ENCODE measurements around the gene PCDHB16. TPM values are rescaled to one million over a fixed set of nuclear protein-coding genes. Genes with fewer than 3 reads are reported as not detected.
"Not testable (repeated sequence)": the region's sequence is repeated elsewhere in the genome, so short reads cannot be mapped to it uniquely, and the experiment has no call there.

The PCDHB16 gene
- polyA plus RNA-seq (2013), result not detected

DNA sequence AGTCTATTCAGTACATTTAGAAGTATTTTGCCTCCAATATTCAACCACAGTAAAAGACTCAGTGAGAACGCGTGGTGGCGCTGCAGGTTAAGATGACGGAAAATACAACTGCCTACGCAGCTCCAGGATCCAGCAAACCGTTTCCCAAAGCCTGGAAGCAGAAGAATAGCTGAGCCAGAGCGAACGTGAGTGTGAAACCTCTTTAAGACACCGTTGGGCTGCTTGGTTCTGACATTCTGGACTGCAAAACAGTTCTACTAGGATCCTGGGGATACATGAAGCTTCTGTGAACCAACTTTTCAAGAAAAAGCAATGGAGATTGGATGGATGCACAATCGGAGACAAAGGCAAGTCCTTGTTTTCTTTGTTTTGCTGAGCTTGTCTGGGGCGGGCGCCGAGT, at the start of gene PCDHB16:
PCDHB16 (plus strand) TSS at position 140 of the 400 bp plus-strand sequence; CDS start at position 313, 173 bp downstream.
- WGBS (ENCODE audit: insufficient coverage), result 15% methylated on average over 11 of the region's 13 CpGs
- no peak within 1 kb of the TSS for H3K4me3 ChIP-seq (ENCODE audit: control insufficient read depth in 1 of 7, extremely low read depth in 1 of 7, insufficient read depth in 4 of 7, low read depth in 2 of 7, low read length in 6 of 7)
- peaks cover 4 to 37% (median 30%) of the 10 kb centered on the region in 5 experiments for H3K9me3 ChIP-seq (ENCODE audit: control extremely low read depth in 1 of 5, control insufficient read depth in 4 of 5, insufficient read depth in 2 of 5, low read depth in 1 of 5, low read length in 4 of 5)
- no peak for DNase-seq
- no peaks in the 10 kb centered on the region for H3K4me1 ChIP-seq (ENCODE audit: control extremely low read depth in 1 of 4, control insufficient read depth in 4 of 4, insufficient read depth in 4 of 4, low read length in 3 of 4)
- H3K27me3 ChIP-seq (replicated peaks in 2 of 5; ENCODE audit: control insufficient read depth in 4 of 5, insufficient read depth in 5 of 5, low read length in 4 of 5), result peaks cover 2 to 51% (median 19%) of the 10 kb centered on the region in 5 experiments
- CTCF ChIA-PET, result no interaction called here
- H3K36me3 ChIP-seq (ENCODE audit: control insufficient read depth in 4 of 4, insufficient read depth in 4 of 4, low read length in 3 of 4), result no peaks in the 10 kb centered on the region
- H3K27ac ChIP-seq (ENCODE audit: insufficient read depth in 1 of 2, low read depth in 1 of 2, low read length in 2 of 2, poor library complexity in 1 of 2, severe bottlenecking in 2 of 2), result no peak within 1 kb of the TSS
- POLR2A ChIA-PET, result no interaction called here

DNA sequence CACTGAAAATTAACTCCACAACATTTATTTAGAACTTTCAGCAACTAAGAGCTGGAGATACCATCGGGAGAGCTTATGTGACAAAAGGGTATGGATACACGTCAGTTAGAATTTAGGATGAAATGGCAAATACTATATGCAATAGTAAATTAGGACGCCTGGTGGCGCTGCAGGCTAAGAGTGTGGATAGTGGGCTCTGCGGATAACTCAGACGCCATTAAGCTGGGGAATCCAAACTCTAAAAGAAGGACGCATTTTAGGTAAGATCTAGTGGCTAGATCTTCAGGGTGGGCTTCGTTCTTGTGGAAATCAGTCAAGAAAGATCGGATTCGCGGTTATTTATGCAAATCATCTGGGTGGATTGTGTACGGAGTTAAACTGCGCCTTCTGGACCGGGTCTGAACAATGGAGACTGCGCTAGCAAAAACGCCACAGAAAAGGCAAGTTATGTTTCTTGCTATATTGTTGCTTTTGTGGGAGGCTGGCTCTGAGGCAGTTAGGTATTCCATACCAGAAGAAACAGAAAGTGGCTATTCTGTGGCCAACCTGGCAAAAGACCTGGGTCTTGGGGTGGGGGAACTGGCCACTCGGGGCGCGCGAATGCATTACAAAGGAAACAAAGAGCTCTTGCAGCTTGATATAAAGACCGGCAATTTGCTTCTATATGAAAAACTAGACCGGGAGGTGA, 47.0 kb upstream of the PCDHB16 start, which contains the start of gene PCDHB5:
PCDHB5 (plus strand) TSS at position 177 of the 688 bp plus-strand sequence; CDS start at position 406, 229 bp downstream.
- DNase-seq, result peak; percentile 3 to 22 (median 5)
- POLR2A ChIA-PET, result interaction anchor here (0.6 kb wide), 1 partner anchor 412 kb away, joined by 5 read pairs; no protein-coding TSS in a partner anchor
- WGBS (ENCODE audit: insufficient coverage), result 22% methylated on average over 20 of the region's 22 CpGs
- Histone ChIP-seq H3K4me1 (ENCODE audit: control extremely low read depth in 1 of 4, control insufficient read depth in 4 of 4, insufficient read depth in 4 of 4, low read length in 3 of 4) (no peaks in the 10 kb centered on the region), H3K9me3 (ENCODE audit: control extremely low read depth in 1 of 5, control insufficient read depth in 4 of 5, insufficient read depth in 2 of 5, low read depth in 1 of 5, low read length in 4 of 5) (peaks cover 0 to 24% (median 20%) of the 10 kb centered on the region in 5 experiments), H3K36me3 (ENCODE audit: control insufficient read depth in 4 of 4, insufficient read depth in 4 of 4, low read length in 3 of 4) (no peaks in the 10 kb centered on the region), H3K4me3 (ENCODE audit: control insufficient read depth in 1 of 7, extremely low read depth in 1 of 7, insufficient read depth in 4 of 7, low read depth in 2 of 7, low read length in 6 of 7) (peak within 1 kb of the TSS in 3 of 7 experiments; percentile 40 to 56 (median 42)), H3K27ac (ENCODE audit: insufficient read depth in 1 of 2, low read depth in 1 of 2, low read length in 2 of 2, poor library complexity in 1 of 2, severe bottlenecking in 2 of 2) (no peak within 1 kb of the TSS), H3K27me3 (replicated peaks in 2 of 5; ENCODE audit: control insufficient read depth in 4 of 5, insufficient read depth in 5 of 5, low read length in 4 of 5) (peaks cover 2 to 18% (median 6%) of the 10 kb centered on the region in 5 experiments)
- CTCF ChIA-PET, result no interaction called here

DNA sequence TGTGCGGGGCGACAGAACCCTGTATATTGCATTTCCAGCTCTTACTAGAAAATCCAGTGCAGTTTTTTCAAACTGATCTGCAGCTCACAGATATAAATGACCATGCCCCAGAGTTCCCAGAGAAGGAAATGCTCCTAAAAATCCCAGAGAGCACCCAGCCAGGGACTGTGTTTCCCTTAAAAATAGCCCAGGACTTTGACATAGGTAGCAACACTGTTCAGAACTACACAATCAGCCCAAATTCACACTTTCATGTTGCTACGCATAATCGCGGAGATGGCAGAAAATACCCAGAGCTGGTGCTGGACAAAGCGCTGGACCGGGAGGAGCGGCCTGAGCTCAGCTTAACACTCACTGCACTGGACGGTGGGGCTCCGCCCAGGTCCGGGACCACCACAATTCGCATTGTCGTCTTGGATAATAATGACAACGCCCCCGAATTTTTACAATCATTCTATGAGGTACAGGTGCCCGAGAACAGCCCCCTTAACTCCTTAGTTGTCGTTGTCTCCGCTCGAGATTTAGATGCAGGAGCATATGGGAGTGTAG, 46.4 kb upstream of the PCDHB16 start:
- H3K4me1 ChIP-seq (ENCODE audit: control extremely low read depth in 1 of 4, control insufficient read depth in 4 of 4, insufficient read depth in 4 of 4, low read length in 3 of 4), result no peaks in the 10 kb centered on the region
- no peak for DNase-seq
- ChIA-PET POLR2A (interaction anchor here (0.6 kb wide), 1 partner anchor 411 kb away, joined by 5 read pairs; no protein-coding TSS in a partner anchor), CTCF (no interaction called here)
- H3K4me3 ChIP-seq (ENCODE audit: control insufficient read depth in 1 of 7, extremely low read depth in 1 of 7, insufficient read depth in 4 of 7, low read depth in 2 of 7, low read length in 6 of 7), result peak overlapping the region in 2 of 7 experiments; percentile 13 to 56
- H3K27ac ChIP-seq (ENCODE audit: insufficient read depth in 1 of 2, low read depth in 1 of 2, low read length in 2 of 2, poor library complexity in 1 of 2, severe bottlenecking in 2 of 2), result no peak overlapping the region
- peaks cover 2 to 18% (median 6%) of the 10 kb centered on the region in 5 experiments for H3K27me3 ChIP-seq (replicated peaks in 2 of 5; ENCODE audit: control insufficient read depth in 4 of 5, insufficient read depth in 5 of 5, low read length in 4 of 5)
- WGBS (ENCODE audit: insufficient coverage), result 44% methylated on average over 19 of the region's 19 CpGs
- no peaks in the 10 kb centered on the region for H3K36me3 ChIP-seq (ENCODE audit: control insufficient read depth in 4 of 4, insufficient read depth in 4 of 4, low read length in 3 of 4)
- H3K9me3 ChIP-seq (ENCODE audit: control extremely low read depth in 1 of 5, control insufficient read depth in 4 of 5, insufficient read depth in 2 of 5, low read depth in 1 of 5, low read length in 4 of 5), result peaks cover 0 to 24% (median 20%) of the 10 kb centered on the region in 5 experiments

DNA sequence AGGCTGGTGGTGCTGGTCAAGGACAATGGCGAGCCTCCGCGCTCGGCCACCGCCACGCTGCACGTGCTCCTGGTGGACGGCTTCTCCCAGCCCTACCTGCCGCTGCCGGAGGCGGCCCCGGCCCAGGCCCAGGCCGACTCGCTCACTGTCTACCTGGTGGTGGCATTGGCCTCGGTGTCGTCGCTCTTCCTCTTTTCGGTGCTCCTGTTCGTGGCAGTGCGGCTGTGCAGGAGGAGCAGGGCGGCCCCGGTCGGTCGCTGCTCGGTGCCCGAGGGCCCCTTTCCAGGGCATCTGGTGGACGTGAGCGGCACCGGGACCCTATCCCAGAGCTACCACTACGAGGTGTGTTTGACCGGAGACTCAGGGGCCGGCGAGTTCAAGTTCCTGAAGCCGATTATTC, 44.8 kb upstream of the PCDHB16 start:
- DNase-seq; POLR2A ChIA-PET; H3K4me1 ChIP-seq (ENCODE audit: control extremely low read depth in 1 of 4, control insufficient read depth in 4 of 4, insufficient read depth in 4 of 4, low read length in 3 of 4); H3K27ac ChIP-seq (ENCODE audit: insufficient read depth in 1 of 2, low read depth in 1 of 2, low read length in 2 of 2, poor library complexity in 1 of 2, severe bottlenecking in 2 of 2); CTCF ChIA-PET; H3K36me3 ChIP-seq (ENCODE audit: control insufficient read depth in 4 of 4, insufficient read depth in 4 of 4, low read length in 3 of 4); H3K4me3 ChIP-seq (ENCODE audit: control insufficient read depth in 1 of 7, extremely low read depth in 1 of 7, insufficient read depth in 4 of 7, low read depth in 2 of 7, low read length in 6 of 7): not testable (repeated sequence)
- H3K9me3 ChIP-seq (ENCODE audit: control extremely low read depth in 1 of 5, control insufficient read depth in 4 of 5, insufficient read depth in 2 of 5, low read depth in 1 of 5, low read length in 4 of 5), result peaks cover 0 to 24% (median 20%) of the 10 kb centered on the region in 5 experiments
- 52% methylated on average over 20 of the region's 34 CpGs for WGBS (ENCODE audit: insufficient coverage)
- peaks cover 2 to 18% (median 6%) of the 10 kb centered on the region in 5 experiments for H3K27me3 ChIP-seq (replicated peaks in 2 of 5; ENCODE audit: control insufficient read depth in 4 of 5, insufficient read depth in 5 of 5, low read length in 4 of 5)

DNA sequence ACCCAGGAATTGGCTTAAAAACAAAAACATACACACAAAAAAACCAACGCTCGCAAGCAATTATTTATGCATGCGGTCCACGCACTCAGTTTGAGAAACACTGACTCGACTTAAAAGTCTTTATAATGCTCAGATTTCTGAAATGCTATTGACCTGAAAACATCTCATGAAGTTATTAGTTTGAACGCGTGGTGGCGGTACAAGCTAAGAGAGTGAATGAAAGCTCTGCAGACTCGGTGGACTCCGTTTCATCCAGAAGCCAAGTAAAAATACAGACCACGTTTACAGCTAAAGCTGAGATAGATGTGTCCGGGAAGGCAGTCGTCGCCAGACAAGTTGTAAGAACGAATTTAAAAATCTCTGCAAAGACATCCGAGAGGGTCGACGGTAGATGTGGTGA, 32.4 kb upstream of the PCDHB16 start, which contains the start of gene PCDHB6:
PCDHB6 (plus strand) TSS at position 246 of the 400 bp plus-strand sequence. CDS start 201 bp downstream, outside the sequence.
- H3K27me3 ChIP-seq (replicated peaks in 2 of 5; ENCODE audit: control insufficient read depth in 4 of 5, insufficient read depth in 5 of 5, low read length in 4 of 5), result peaks cover 5 to 28% (median 9%) of the 10 kb centered on the region in 5 experiments
- WGBS (ENCODE audit: insufficient coverage), result 19% methylated on average over 18 of the region's 18 CpGs
- no peaks in the 10 kb centered on the region for H3K4me1 ChIP-seq (ENCODE audit: control extremely low read depth in 1 of 4, control insufficient read depth in 4 of 4, insufficient read depth in 4 of 4, low read length in 3 of 4)
- H3K36me3 ChIP-seq (ENCODE audit: control insufficient read depth in 4 of 4, insufficient read depth in 4 of 4, low read length in 3 of 4), result no peaks in the 10 kb centered on the region
- no peak within 1 kb of the TSS for H3K4me3 ChIP-seq (ENCODE audit: control insufficient read depth in 1 of 7, extremely low read depth in 1 of 7, insufficient read depth in 4 of 7, low read depth in 2 of 7, low read length in 6 of 7)
- DNase-seq, result peak in 2 of 3 donors; percentile 3 to 6
- no peak within 1 kb of the TSS for H3K27ac ChIP-seq (ENCODE audit: insufficient read depth in 1 of 2, low read depth in 1 of 2, low read length in 2 of 2, poor library complexity in 1 of 2, severe bottlenecking in 2 of 2)
- POLR2A ChIA-PET, result no interaction called here
- CTCF ChIA-PET, result no interaction called here
- H3K9me3 ChIP-seq (ENCODE audit: control extremely low read depth in 1 of 5, control insufficient read depth in 4 of 5, insufficient read depth in 2 of 5, low read depth in 1 of 5, low read length in 4 of 5), result peaks cover 1 to 27% (median 18%) of the 10 kb centered on the region in 5 experiments

DNA sequence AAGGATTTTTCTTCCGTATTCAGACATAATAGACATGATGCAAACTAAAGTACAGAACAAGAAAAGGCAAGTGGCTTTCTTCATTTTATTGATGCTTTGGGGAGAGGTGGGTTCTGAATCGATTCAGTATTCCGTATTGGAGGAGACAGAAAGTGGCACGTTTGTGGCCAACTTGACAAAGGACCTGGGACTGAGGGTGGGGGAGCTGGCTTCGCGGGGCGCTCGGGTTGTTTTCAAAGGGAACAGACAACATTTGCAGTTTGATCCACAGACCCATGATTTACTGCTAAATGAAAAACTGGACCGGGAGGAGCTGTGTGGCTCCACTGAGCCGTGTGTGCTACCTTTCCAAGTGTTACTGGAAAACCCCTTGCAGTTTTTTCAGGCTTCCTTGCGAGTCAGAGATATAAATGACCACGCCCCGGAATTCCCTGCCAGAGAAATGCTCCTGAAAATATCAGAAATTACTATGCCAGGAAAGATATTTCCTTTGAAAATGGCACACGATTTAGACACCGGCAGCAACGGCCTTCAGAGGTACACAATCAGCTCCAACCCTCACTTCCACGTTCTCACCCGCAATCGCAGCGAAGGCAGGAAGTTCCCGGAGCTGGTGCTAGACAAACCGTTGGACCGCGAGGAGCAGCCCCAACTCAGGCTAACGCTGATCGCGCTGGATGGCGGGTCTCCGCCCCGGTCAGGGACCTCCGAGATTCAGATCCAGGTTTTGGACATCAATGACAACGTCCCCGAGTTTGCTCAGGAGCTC, 31.8 kb upstream of the PCDHB16 start:
- 42% methylated on average over 33 of the region's 33 CpGs for WGBS (ENCODE audit: insufficient coverage)
- DNase-seq, result no peak
- Histone ChIP-seq H3K27me3 (replicated peaks in 2 of 5; ENCODE audit: control insufficient read depth in 4 of 5, insufficient read depth in 5 of 5, low read length in 4 of 5) (peaks cover 5 to 28% (median 9%) of the 10 kb centered on the region in 5 experiments), H3K4me1 (ENCODE audit: control extremely low read depth in 1 of 4, control insufficient read depth in 4 of 4, insufficient read depth in 4 of 4, low read length in 3 of 4) (no peaks in the 10 kb centered on the region), H3K27ac (ENCODE audit: insufficient read depth in 1 of 2, low read depth in 1 of 2, low read length in 2 of 2, poor library complexity in 1 of 2, severe bottlenecking in 2 of 2) (no peak overlapping the region), H3K9me3 (ENCODE audit: control extremely low read depth in 1 of 5, control insufficient read depth in 4 of 5, insufficient read depth in 2 of 5, low read depth in 1 of 5, low read length in 4 of 5) (peaks cover 1 to 28% (median 21%) of the 10 kb centered on the region in 5 experiments), H3K4me3 (ENCODE audit: control insufficient read depth in 1 of 7, extremely low read depth in 1 of 7, insufficient read depth in 4 of 7, low read depth in 2 of 7, low read length in 6 of 7) (no peak overlapping the region), H3K36me3 (ENCODE audit: control insufficient read depth in 4 of 4, insufficient read depth in 4 of 4, low read length in 3 of 4) (no peaks in the 10 kb centered on the region)
- CTCF ChIA-PET, result no interaction called here
- POLR2A ChIA-PET, result no interaction called here

Measured in common myeloid progenitor, CD34-positive (primary cell).